Activated B cell treated with CpG ODN at 0.5 μM for 24 hours (primary cell): ENCODE measurements around the gene MNT. TPM values are rescaled to one million over a fixed set of nuclear protein-coding genes. Genes with fewer than 3 reads are reported as not detected.

Experiments
- ATAC-seq: fragments of 200-7000 bp; cut with Tn5 transposase; one replicate; pipeline ENCODE4 v1.10.0; 2021; ENCODE audit warnings: low read depth, mild to moderate bottlenecking, moderate library complexity
- CTCF ChIA-PET: fragments of 350-600 bp; sonication (Branson Sonifier 250); formaldehyde crosslinking; loops from one replicate; lab custom pipeline; 2021; ENCODE audit warnings: antibody characterized with exemption; lab: Charles Lee
- POLR2A ChIA-PET: fragments of 350-600 bp; sonication (Branson Sonifier 250); formaldehyde crosslinking; loops from one replicate; lab custom pipeline; 2021; ENCODE audit warnings: antibody characterized with exemption; lab: Charles Lee
- DNase-seq: peaks from one replicate; pipeline ENCODE4 v3.0.0; 2022
- H3K27ac Mint-ChIP-seq: one replicate; pipeline ENCODE4 v1.8.0; 2020; ENCODE audit warnings: mixed read lengths
- H3K27me3 Mint-ChIP-seq: one replicate; pipeline ENCODE4 v1.8.0; 2021; ENCODE audit warnings: mixed read lengths
- H3K36me3 Mint-ChIP-seq: one replicate; pipeline ENCODE4 v1.8.0; 2021; ENCODE audit warnings: low read depth, mixed read lengths
- H3K4me1 Mint-ChIP-seq: one replicate; pipeline ENCODE4 v1.8.0; 2021; ENCODE audit warnings: mixed read lengths
- H3K4me3 Mint-ChIP-seq: one replicate; pipeline ENCODE4 v1.8.0; 2020; ENCODE audit warnings: mild to moderate bottlenecking, mixed read lengths
- H3K9me3 Mint-ChIP-seq: one replicate; pipeline ENCODE4 v1.8.0; 2020; ENCODE audit warnings: mixed read lengths
- intact Hi-C: fragments of 100-400 bp; cut with micrococcal nuclease; formaldehyde crosslinking; loops from one replicate; pipeline ENCODE4 v1.15.1; 2024
- total RNA-seq: library from RNA; stranded (reverse); gene quantifications from 2 replicates; pipeline ENCODE4 v1.2.3, GENCODE V29; 2022
- TF ChIP-seq, protein P1 (sequence below): fragments of 200-600 bp; IDR thresholded peaks from one replicate; pipeline ENCODE4 v1.8.0; 2022; ENCODE audit warnings: antibody characterized with exemption, mild to moderate bottlenecking

MNT gene
- total RNA-seq, 1 donor from 2014 or later, result 31.3 TPM

GRCh38 chr17:2399572-2400473 is 1.0 kb downstream of the MNT start:
- DNase-seq (peak; percentile 96), ATAC-seq (peak; percentile 49)
- ChIA-PET CTCF (interaction anchor here (6.7 kb wide), 1 partner anchor 17 kb away, joined by 45 read pairs; no protein-coding TSS in a partner anchor), POLR2A (interaction anchor here (0.5 to 4.0 kb wide), 11 partner anchors 7 to 750 kb away, joined by 3 to 103 read pairs (median 4); partner anchors contain the start of genes RILP, SGSM2, SMG6 and SRR)
- Mint-ChIP-seq H3K27ac (peak overlapping the region; percentile 95), H3K4me3 (peak overlapping the region; percentile 94), H3K9me3 (no peaks in the 10 kb centered on the region), H3K4me1 (peaks cover 53% of the 10 kb centered on the region), H3K36me3 (peaks cover 10% of the 10 kb centered on the region), H3K27me3 (no peaks in the 10 kb centered on the region)
- intact Hi-C loops, result loop anchor here (2.0 to 5.0 kb wide), 5 partner anchors 311 to 1567 kb away; partner anchors contain the start of gene SLC43A2
- TF ChIP-seq, protein P1, sequence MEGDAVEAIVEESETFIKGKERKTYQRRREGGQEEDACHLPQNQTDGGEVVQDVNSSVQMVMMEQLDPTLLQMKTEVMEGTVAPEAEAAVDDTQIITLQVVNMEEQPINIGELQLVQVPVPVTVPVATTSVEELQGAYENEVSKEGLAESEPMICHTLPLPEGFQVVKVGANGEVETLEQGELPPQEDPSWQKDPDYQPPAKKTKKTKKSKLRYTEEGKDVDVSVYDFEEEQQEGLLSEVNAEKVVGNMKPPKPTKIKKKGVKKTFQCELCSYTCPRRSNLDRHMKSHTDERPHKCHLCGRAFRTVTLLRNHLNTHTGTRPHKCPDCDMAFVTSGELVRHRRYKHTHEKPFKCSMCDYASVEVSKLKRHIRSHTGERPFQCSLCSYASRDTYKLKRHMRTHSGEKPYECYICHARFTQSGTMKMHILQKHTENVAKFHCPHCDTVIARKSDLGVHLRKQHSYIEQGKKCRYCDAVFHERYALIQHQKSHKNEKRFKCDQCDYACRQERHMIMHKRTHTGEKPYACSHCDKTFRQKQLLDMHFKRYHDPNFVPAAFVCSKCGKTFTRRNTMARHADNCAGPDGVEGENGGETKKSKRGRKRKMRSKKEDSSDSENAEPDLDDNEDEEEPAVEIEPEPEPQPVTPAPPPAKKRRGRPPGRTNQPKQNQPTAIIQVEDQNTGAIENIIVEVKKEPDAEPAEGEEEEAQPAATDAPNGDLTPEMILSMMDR, result no peak

DNA sequence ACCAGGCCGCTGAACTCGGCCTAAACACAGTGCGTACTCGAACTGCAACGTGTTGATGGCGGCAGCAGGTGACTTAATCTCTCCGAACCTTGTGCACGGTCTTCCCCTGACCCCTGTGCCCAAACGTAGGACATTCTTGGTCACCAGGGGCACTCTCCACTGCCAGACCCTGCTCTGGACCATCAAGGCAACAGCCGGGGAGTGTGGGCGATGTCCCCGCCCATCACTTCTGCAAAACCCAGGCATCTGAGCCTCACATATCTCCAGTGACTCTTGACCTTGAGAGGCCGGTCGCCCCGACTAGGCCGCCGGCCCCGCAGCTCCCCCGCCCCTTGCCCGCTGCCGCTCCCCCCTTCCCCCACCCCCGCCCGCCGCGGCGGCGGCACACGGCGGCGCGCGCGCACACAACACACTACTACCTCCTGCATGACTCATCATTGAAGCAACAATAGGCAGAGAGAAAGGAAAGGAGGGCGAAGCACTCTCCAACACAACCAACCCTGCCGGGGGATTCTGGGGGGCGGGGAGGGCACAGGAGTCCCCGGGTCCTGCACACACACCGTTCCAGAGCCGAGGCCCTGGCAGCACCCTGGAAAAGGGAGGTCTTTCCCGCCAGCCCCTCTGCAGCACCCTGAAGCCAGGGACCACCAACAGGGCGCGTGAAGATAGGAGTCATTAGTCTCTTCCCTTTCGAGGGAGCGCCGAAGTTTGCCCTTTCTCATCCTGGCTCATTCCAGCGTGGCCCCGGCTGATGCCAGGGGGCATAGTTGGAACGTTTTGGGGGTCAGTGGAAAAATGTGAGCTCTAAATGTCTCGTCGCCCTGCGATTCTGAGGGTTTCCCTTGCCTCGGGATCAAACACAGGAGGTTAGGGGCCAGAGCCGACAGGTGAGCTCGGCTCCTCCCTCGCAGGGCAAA is 1.9 kb downstream of the MNT start:
- TF ChIP-seq, protein P1, result no peak
- Mint-ChIP-seq H3K27me3 (no peaks in the 10 kb centered on the region), H3K27ac (peak overlapping the region; percentile 70), H3K4me1 (peaks cover 58% of the 10 kb centered on the region), H3K4me3 (peak overlapping the region; percentile 94), H3K36me3 (peaks cover 10% of the 10 kb centered on the region), H3K9me3 (no peaks in the 10 kb centered on the region)
- ChIA-PET POLR2A (interaction anchor here (0.6 to 4.0 kb wide), 9 partner anchors 8 to 628 kb away, joined by 3 to 23 read pairs (median 4); partner anchors contain the start of genes SGSM2, SMG6, SRR and TSR1), CTCF (interaction anchor here (1.2 to 6.7 kb wide), 2 partner anchors 16 to 17 kb away, joined by 4 to 45 read pairs; no protein-coding TSS in a partner anchor)
- ATAC-seq (no peak), DNase-seq (no peak)
- intact Hi-C loops, result no loop called here

- ATAC-seq (no peak), DNase-seq (no peak)
- no peaks in the 10 kb centered on the region for H3K9me3 Mint-ChIP-seq
- POLR2A ChIA-PET, result interaction anchor here (0.6 kb wide), 1 partner anchor 627 kb away, joined by 4 read pairs; no protein-coding TSS in a partner anchor
- peaks cover 58% of the 10 kb centered on the region for H3K4me1 Mint-ChIP-seq
- intact Hi-C loops, result no loop called here
- H3K27ac Mint-ChIP-seq, result peak overlapping the region; percentile 18
- TF ChIP-seq, protein P1, result no peak
- H3K27me3 Mint-ChIP-seq, result no peaks in the 10 kb centered on the region
- CTCF ChIA-PET, result interaction anchor here (1.2 to 6.7 kb wide), 2 partner anchors 15 to 18 kb away, joined by 4 to 45 read pairs; no protein-coding TSS in a partner anchor
- H3K4me3 Mint-ChIP-seq, result peak overlapping the region; percentile 50
- H3K36me3 Mint-ChIP-seq, result peaks cover 10% of the 10 kb centered on the region
Measured at GRCh38 chr17:2398182-2398581, 2.7 kb downstream of the MNT start.

- H3K9me3 Mint-ChIP-seq, result no peaks in the 10 kb centered on the region
- peaks cover 54% of the 10 kb centered on the region for H3K4me1 Mint-ChIP-seq
- ATAC-seq, result no peak
- H3K36me3 Mint-ChIP-seq, result peaks cover 10% of the 10 kb centered on the region
- intact Hi-C loops, result no loop called here
- peak overlapping the region; percentile 59 for H3K4me3 Mint-ChIP-seq
- peak overlapping the region; percentile 68 for H3K27ac Mint-ChIP-seq
- DNase-seq, result no peak
- TF ChIP-seq, protein P1, result no peak
- ChIA-PET CTCF (interaction anchor here (6.7 kb wide), 1 partner anchor 15 kb away, joined by 45 read pairs; no protein-coding TSS in a partner anchor), POLR2A (no interaction called here)
- no peaks in the 10 kb centered on the region for H3K27me3 Mint-ChIP-seq
Measured at GRCh38 chr17:2397247-2398171, 3.4 kb downstream of the MNT start.
